Central memory CD4-positive, alpha-beta T cell (primary cell): ENCODE measurements around the gene SPAG7.

Experiments used
- DNase-seq: peaks from one replicate; pipeline ENCODE4 v3.0.0; 2022

SPAG7 gene

DNA sequence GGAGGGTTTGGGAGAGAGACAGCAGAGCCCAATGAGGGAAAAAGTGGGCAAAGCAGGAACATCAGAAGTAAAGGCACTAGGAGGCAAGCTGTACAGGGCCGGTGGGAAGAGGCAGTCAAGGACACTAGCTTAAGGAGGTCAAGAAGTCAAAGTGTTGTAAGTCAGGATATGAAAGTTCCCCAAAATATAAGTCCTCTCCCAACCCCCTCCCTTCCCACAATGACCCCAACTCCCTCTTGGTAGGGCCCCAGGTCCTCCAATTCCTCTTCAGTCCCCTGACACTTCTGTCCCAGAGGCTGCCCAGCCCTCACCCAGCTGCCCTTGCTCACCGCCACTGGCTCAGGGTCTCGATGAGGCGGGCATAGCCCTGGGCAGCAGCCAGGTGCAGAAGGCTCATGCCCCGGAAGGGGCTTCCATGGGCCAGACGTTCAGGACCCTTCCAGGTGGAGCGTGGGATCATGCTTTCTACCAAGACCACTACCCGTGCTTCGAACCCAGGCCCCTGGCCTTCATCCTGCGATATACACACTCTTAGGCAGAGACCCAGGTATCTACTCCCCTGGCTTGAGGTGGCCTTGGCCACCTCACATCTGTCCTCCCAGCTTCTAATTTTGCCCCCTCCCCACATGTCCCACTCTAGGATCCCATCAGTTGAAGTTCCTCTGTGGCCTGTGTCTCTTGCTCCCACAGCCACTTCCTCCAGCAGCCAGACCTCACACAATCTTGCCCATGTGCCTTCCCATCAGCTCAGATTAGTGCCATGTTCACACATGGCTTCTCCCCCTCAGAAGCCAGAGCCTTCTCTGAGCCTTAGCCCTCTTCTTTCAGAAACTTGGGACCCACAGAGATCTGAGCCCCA, 5.9 kb upstream of the SPAG7 start:
- DNase-seq = no peak

DNA sequence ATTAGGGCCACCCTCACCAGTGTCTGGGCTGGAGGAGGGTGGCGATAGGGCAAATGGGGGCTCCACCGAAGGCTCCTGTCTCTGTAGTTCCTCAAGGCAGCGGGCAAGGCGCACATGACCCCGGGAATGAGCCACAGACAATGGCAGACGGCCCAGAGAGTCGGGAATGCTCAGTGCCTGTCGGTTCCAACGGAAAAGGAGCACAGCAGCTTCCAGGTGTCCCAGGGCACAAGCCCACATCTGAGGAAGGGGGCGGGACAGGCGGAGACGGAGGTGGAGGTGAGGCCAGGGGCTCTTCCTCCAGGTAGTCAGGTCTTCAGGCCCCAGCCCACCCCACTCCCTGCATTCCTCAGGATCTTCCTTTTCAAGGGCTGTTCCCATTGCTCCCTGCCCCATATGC, 5.1 kb upstream of the SPAG7 start:
- DNase-seq = no peak

DNA sequence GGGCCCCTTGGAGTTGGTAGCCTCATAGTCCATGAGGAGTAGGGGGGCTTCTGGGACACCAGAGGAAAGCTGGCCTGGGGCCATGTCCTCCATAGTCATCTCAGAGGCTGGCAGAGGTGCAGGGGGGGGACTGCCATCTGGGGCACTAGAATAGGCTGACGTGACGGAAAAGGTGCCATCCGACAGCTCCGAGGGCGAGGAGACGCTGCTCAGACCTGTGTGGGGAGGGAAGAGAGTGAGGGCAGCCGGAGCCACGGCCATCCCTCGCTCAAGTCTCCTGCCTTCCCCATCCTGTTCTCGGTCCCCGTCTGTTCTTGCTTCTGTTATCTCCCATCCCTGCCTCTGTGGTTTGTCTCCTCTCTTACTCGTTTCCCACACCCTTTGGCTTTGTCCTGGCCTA, 4.7 kb upstream of the SPAG7 start:
- no peak for DNase-seq

DNA sequence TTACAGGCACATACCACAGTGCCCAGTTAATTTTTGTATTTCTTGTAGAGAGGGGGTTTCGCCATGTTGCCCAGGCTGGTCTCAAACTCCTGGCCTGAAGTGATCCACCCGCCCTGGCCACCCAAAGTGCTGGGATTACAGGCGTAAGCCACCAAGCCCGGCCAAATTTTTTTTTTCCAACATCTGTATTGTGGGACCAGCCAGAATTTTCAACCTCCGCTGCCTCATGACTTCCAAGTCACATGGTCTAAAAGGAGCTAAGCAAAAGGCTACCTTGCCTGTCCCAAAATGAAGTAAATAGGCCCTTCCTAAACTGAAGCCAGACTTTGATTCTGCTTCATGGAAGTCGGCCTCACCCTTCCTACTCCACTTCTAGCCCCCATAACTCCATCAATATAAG, 4.2 kb upstream of the SPAG7 start:
- no peak for DNase-seq

DNA sequence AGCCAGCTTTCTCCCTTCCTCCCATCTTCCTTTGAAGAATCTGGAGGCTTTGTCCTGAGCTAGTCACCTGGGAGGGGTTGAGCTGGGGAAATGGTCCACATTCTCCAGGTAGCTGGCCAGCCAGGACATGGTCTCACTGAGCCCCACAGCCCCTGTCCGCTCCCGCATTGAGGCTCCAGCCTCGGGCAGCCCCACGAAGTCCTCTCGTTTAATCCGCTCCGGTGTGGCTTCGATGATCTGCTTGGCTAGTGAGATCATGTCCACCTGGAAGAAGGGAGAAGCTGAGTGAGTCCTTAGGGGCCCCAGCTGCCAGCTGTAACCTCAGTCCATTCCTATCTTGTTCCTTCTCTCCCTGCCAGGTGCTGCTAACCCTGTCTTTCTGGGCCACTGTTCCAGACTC, 2.7 kb upstream of the SPAG7 start:
- no peak for DNase-seq

DNA sequence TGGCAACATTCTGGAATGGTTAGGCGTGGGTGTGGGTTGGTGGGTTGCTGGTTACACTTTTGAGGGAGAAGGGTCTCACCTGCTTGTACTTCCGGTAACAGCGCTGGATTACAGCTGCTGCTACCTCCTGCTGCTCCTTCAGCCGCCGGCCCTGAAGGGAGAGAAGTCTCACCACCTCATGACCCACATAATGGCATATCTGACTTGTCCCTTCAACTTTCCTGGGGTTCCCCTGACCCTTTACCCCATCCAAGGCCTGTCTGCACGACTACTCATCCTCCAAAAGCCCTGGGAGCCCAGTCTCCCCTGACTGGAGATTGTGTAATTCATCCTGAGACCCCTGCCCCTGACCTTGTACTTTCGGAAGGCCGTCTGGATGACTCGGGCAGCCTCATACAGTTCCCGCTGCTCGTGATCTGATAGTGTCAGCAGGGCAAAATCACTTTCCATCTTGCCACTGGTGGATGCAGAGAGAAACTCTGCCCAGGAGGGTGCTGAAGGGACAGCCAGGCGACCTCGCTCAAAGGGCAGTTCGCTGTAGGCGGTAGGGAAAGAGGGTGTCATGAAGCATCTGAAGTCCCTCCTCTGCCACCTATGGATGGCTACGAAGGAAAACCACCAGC, 2.0 kb upstream of the SPAG7 start:
- no peak for DNase-seq

DNA sequence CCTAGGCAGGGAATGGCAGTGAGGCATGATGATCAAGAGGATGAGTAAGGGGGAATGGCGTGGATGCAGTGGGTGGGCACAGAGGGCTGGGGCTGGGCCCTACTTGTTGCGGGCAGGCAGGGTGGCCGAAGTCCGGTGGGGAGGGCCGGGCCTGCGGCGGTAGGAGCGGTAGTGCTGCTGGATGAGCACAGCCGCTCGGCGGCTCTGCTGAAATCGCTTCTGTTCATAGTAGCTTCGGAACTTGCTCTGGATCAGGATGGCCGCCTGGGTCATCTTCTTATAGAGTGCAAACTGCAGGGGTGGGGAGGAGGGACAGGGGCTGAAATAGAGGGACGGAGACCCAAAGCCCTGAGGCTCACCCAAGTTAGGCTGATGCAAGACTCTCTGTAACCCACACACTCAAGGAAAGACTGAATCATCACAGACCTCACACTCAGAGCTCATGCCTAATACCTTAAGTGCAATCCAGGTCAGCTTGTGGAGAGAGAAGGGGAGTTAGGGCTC, 1.5 kb upstream of the SPAG7 start:
- no peak for DNase-seq

DNA sequence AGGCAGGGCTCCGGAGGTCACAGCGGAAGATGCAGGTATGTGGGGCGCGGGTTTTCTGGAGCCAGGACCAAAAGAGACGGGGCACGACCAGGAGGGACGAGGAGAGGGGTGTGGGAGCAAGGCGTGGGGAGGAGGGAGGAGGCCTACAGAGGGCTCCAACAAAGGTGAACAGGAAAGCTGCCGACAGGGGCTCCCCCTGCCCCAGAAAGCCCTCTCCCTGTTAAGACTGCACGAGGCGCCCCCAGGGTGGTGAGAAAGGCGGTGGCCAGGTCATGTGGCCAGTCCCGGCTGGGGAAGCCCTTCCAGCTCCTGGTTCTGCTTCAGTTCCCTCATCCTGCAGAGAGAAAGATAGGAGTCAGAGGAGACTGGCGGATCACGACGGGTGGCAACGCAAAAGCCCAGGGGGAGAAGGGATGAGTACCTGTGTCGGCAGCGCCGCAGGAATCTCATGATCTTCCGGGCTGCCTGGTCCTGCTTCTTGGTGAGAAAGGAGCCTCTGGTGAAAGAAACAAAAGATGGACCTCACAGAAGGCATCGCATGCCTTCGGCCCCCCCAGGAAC, 949 bp upstream of the SPAG7 start:
- DNase-seq = no peak

DNA sequence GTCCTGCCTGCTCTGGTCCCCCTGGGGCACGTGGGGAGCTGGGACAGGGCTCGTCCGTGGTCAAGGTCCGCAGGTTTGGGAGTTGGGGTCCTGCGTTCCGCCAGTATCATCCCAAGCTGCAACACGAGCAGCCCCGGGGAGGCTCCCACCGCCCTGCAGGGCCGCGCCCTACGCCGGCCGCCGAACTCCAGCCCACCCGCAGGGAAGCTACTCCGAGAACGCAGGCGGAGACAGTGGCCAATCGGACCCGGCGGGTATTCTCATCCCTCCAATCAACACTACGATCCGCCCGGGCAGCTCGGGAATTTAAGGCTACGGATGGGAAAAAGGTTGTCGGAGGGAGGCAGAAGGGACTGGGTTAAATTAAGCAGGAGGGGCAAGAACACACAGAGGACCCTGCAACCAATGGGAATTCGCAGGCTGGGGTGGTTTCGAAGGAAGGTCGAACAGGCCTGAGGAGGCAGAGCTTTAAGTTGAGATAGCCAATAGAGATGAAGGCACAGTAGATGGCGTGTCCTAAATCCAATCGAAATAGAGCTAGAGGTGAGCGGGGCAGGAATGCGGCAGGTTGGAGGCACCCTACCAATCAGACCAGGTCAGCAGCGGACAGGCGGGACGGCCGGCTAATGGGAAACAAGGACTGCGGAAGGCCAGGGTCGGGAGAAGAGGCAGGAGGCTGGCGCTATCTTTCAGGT, 626 bp downstream of the SPAG7 start:
- DNase-seq = peak; percentile 97

DNA sequence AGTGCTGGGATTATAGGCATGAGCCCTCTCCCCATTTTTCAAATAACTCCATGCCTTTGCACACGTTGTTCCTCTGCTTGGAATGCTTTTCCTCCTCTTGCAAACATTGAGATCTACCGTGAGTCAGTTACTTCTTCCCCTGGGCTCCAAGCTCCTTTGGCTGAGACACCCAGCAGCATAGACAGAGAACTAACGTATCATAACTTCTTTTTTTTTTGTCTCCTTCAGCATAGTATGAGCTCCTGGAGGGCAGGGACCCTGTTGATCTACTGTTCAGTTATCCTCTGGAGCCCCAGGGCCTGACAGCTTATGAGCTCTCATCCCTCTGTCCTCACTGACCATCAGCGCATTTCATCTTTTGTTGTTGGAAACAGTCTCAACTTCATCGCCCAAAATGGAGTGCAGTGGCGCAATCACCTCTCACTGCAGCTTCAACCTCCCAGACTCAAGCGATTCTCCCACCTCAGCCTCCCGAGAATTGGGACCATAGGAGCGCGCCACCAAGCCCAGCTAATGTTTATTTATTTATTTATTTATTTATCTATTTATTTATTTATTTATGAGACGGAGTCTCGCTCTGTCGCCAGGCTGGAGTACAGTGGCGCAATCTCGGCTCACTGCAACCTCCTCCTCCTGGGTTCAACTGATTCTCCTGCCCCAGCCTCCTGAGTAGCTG, 2.2 kb downstream of the SPAG7 start:
- DNase-seq = no peak

DNA sequence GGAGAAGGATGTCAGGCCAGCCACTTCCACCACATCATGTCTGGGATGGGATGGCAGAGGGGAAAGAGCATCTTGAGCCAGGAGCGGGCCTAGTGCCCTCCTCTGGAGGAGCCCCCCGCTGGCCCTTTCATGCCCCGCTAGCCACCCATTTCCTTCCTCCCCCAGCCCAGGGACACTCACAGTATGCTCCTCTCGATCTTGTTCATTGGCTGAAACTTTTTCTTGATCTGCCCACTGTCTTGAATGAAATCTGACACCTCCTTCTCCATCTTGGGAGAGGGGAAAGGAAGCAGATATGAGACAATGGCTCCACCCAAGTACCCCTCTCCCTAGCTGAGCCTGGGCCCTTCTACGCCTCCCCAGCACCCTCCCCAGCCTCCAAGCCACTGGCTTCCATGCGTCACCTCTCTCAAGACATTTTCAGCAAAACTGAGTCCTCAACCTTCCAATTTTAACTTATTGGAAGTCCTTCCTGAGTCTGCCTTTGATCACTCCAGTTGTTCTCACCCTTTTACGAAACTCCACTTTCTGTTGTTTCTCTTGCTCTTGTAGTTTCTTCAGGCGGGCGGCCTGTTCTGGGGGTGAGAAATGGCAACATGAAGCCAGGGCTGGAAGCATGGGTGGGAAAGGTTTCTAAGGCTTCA, 7.2 kb downstream of the SPAG7 start:
- no peak for DNase-seq

DNA sequence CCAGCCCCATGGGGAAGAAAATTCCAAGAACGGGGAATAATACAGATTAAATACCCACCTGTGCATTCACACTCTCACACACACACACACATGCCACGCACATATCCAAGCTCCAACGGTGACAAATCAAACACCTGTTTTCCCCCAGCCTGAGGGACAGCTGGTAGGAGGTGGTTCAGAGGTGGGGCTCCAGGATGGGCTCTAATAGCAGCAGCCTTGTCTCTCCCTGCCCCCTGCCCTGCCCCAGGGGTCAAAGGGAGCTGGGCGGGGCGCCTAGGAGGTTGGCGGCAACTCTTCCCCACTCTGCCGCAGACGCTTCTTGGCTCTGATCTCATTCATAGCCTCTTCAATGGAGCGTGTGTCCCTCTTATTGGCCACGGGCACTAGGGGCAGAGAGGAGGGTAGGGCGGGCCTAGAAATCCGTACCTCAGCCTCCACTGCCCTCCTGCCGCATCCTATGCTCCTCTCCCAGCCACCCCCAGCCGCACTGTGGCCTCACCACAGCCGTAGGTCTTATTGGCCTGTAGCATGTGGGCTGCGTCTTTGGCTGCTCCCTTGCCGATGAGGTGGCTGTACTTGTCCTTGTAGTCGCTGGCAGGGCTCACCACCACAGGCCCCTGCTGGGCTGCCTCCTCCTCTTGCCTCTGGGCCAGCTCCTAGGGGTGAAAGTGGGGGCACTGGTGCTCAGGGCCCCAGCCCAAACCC, 8.2 kb downstream of the SPAG7 start:
- no peak for DNase-seq

DNA sequence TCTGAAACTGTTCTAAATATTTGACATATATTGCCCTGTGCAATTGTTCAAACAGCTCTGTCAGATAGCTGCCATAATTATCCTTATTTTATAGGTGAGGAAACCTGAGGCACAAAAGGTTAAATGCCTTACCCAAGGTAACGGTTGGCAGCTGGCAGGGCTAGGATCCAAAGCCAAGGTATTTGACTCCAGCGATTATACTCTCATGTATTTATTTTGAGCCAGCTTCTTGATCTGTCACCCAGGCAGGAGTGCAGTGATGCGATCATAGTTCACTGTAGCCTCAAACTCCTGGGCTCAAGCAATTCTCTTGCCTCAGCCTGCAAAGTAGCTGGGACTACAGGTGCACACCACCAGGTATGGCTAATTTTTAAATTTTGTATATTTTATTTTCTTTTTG, 9.5 kb downstream of the SPAG7 start:
- DNase-seq = no peak

DNA sequence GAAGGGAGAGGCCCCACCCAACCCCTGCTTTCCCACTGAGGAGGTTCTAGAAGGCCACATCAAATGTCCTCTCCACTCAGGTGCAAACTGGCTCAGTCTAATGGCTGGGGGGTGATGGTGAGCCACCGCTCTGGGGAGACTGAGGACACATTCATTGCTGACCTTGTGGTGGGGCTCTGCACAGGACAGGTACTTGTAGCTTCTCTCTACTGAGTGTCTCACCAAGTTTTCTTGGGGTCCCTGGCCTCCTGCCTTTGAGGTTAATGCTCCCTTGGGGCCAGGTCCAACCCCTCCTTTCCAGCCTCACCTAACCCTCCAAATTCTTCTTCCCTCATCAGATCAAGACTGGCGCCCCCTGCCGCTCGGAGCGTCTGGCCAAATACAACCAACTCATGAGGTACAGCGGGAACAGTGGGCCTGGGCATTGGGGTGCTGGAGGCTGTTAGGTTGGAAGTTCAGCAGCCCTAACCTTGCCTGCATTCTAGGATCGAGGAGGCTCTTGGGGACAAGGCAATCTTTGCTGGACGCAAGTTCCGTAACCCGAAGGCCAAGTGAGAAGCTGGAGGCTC, 11.0 kb downstream of the SPAG7 start:
- DNase-seq = no peak

DNA sequence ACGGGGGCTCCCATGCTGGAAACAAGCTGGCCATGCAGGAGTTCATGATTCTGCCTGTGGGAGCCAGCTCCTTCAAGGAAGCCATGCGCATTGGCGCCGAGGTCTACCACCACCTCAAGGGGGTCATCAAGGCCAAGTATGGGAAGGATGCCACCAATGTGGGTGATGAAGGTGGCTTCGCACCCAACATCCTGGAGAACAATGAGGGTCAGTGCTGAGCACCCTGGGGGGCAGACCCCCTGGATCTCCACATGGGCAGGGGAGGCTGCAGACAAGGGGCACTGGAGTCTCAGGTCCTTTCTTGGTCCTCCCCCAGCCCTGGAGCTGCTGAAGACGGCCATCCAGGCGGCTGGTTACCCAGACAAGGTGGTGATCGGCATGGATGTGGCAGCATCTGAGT, 12.5 kb downstream of the SPAG7 start:
- no peak for DNase-seq

DNA sequence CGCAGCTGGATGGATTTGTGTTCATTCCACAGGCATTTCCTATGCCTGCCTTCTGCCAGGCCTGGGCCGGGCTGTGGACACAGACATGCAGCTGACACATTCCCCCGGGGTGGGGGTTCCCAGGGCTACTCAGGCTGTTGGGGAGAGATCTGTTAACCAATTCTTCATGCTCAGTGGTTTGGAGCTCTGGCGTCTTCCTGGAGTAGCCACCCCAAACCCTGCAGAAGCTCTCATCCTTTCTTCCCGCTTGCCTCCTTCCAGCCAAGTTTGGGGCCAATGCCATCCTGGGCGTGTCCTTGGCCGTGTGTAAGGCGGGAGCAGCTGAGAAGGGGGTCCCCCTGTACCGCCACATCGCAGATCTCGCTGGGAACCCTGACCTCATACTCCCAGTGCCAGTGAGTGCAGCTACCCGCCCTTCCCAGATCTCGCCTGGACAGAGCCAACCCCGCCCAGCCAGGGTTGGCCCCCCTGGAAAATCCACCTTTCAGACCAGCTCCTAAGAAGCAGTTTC, 14.1 kb downstream of the SPAG7 start:
- DNase-seq = no peak

DNA sequence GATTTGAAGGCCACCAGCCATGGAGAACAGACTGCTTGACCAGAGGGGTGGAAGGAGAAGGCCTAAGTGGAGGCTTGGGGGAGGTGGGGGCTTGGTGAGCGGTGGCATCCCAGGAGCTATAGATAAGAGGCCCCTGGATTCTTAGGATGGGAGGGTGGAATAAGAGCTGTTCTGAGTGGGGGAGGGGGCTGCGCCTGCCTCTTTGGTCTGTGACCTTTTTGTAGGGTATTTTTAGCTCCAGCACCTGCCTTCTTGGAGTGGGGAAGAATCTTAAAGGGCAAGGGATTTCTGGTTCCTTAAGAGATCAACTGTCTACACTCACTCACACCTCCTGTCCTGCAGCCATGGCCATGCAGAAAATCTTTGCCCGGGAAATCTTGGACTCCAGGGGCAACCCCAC, 16.1 kb downstream of the SPAG7 start:
- no peak for DNase-seq

DNA sequence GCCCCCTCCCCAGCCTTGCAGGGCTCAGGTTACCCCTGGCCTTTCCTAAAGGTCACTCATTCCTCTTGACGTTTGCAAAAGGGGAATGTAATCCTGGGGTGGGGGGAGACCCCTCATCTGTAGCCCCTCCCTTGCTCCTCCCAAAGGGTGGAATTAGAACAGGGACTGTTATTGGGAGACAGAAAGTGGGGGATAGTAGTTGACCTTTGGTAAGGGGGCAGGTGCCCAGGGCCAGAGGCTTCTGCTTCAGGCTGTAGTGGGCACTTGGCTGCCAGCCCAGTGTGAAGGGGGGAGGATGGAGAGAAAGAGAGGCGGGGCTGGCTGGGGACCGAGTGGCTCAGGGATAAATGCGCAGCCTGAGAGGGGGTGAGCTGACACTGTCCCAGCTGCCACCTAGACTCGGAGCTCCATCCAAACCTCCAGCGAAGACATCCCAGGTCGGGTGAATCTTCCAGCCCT, 16.8 kb downstream of the SPAG7 start, which contains the start of gene ENO3:
Gene ENO3, plus strand, starts transcription at position 374 of the 459 bp plus-strand sequence. CDS start 711 bp downstream, outside the sequence.
- DNase-seq = no peak

DNA sequence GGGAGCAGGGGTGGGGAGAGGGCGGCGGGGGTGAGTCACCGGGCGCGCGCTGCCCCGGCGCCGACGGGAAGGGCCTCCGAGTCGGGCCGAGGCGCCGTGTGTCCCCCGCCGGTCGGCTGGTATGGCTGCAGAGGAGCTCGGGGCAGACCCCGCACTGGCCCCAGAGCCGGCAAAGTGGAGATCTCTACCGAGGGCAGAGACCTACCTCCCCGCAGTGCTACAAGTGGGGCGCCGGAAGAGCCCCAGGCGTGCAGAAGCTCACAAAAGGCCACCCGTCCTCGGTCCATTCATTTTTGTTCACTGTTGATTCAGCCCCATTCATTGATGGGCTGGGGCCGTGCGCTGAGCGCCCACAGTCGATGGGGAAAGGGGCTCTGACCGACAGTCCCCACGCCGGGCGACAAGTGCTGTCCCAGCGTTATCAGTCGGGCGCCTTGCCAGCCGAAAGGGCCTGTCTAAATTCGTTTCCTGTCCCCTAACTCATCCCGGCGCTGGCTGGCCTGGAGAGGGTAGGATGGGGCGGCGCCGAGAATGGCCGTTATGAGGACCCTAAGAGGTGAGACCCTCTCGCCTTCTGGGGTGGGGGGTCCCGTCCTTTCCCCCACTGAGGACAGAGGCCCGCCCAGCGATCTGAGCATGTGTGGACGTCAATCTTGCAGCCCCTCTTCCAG, 17.4 kb downstream of the SPAG7 start:
- DNase-seq = no peak
